H9 (cell line): Measurements from ENCODE around the gene CARD11. TPM values are rescaled to one million over a fixed set of nuclear protein-coding genes. Genes with fewer than 3 reads are reported as not detected.

Source experiments
- DNase-seq: peaks from one replicate; pipeline ENCODE4 v3.0.0-alpha.2; 2017
- H2AFZ ChIP-seq: one replicate; pipeline ENCODE4 v1.6.1; 2013; ENCODE audit warnings: mild to moderate bottlenecking, low read length, control low read depth, moderate library complexity
- H2AK5ac ChIP-seq: 2 replicates; pipeline ENCODE4 v1.6.1; 2013; ENCODE audit warnings: low read length, control low read depth, mixed read lengths; ENCODE audit not compliant: insufficient read length
- H2BK120ac ChIP-seq: one replicate; pipeline ENCODE4 v1.6.1; 2013; ENCODE audit warnings: low read depth, mild to moderate bottlenecking, low read length, control low read depth, inconsistent platforms; ENCODE audit not compliant: poor library complexity, severe bottlenecking
- H2BK12ac ChIP-seq: 2 replicates; pipeline ENCODE4 v1.6.1; 2013; ENCODE audit warnings: low read length, control low read depth, mixed read lengths, low read depth; ENCODE audit not compliant: insufficient read length
- H2BK15ac ChIP-seq: 2 replicates; pipeline ENCODE4 v1.6.1; 2013; ENCODE audit warnings: low read depth, low read length, control low read depth
- H2BK20ac ChIP-seq: one replicate; pipeline ENCODE4 v1.6.1; 2013; ENCODE audit warnings: low read depth, mild to moderate bottlenecking, low read length, control low read depth, inconsistent platforms; ENCODE audit not compliant: poor library complexity, severe bottlenecking
- H2BK5ac ChIP-seq: 2 replicates; pipeline ENCODE4 v1.6.1; 2013; ENCODE audit warnings: low read length, control low read depth, mixed read lengths; ENCODE audit not compliant: insufficient read length
- H3K14ac ChIP-seq: 2 replicates; pipeline ENCODE4 v1.6.1; 2013; ENCODE audit warnings: low read length, control low read depth; ENCODE audit not compliant: insufficient read depth
- H3K18ac ChIP-seq: 2 replicates; pipeline ENCODE4 v1.6.1; 2013; ENCODE audit warnings: low read depth, mild to moderate bottlenecking, mixed read lengths, low read length, control low read depth; ENCODE audit not compliant: insufficient read length
- H3K23ac ChIP-seq: 2 replicates; pipeline ENCODE4 v1.6.1; 2013; ENCODE audit warnings: low read length, control low read depth, mixed read lengths, low read depth; ENCODE audit not compliant: insufficient read length
- H3K23me2 ChIP-seq: 2 replicates; pipeline ENCODE4 v1.6.1; 2013; ENCODE audit warnings: low read depth, mild to moderate bottlenecking, mixed read lengths, low read length, control low read depth; ENCODE audit not compliant: insufficient read length, poor library complexity, severe bottlenecking
- H3K27ac ChIP-seq: 2 replicates; pipeline ENCODE4 v1.5.1; 2013; ENCODE audit warnings: low read length, control low read depth, mixed read lengths, low read depth; ENCODE audit not compliant: insufficient read length
- H3K27me3 ChIP-seq: 2 replicates; pipeline ENCODE4 v1.6.1; 2013; ENCODE audit warnings: low read length, control low read depth, inconsistent platforms; ENCODE audit not compliant: insufficient read depth
- H3K4ac ChIP-seq: 2 replicates; pipeline ENCODE4 v1.6.1; 2013; ENCODE audit warnings: low read depth, mild to moderate bottlenecking, control low read depth, inconsistent platforms, low read length, moderate library complexity
- H3K4me1 ChIP-seq: 2 replicates; pipeline ENCODE4 v1.6.1; 2013; ENCODE audit warnings: low read length, control low read depth, inconsistent platforms; ENCODE audit not compliant: insufficient read depth
- H3K4me2 ChIP-seq: 2 replicates; pipeline ENCODE4 v1.6.1; 2013; ENCODE audit warnings: low read length, control low read depth, mixed read lengths; ENCODE audit not compliant: insufficient read length, insufficient read depth
- H3K56ac ChIP-seq: 2 replicates; pipeline ENCODE4 v1.6.1; 2013; ENCODE audit warnings: low read depth, mild to moderate bottlenecking, mixed read lengths, low read length, control low read depth; ENCODE audit not compliant: insufficient read length
- H3K79me1 ChIP-seq: 2 replicates; pipeline ENCODE4 v1.6.1; 2013; ENCODE audit warnings: low read depth, mild to moderate bottlenecking, moderate library complexity, low read length, control low read depth, inconsistent platforms; ENCODE audit not compliant: insufficient read depth, poor library complexity, severe bottlenecking
- H3K79me2 ChIP-seq: 2 replicates; pipeline ENCODE4 v1.6.1; 2013; ENCODE audit warnings: low read length, control low read depth, inconsistent platforms; ENCODE audit not compliant: insufficient read depth
- H3K9ac ChIP-seq: 2 replicates; pipeline ENCODE4 v1.6.1; 2013; ENCODE audit warnings: low read length, control low read depth, mixed read lengths; ENCODE audit not compliant: insufficient read length; ENCODE audit errors: extremely low read depth
- H3K9me3 ChIP-seq: one replicate; pipeline ENCODE4 v1.6.1; 2013; ENCODE audit warnings: low read depth, low read length, inconsistent platforms; ENCODE audit not compliant: control insufficient read depth
- H3T11ph ChIP-seq: one replicate; pipeline ENCODE4 v1.6.1; 2013; ENCODE audit warnings: mild to moderate bottlenecking, low read length, control low read depth, inconsistent platforms
- H4K20me1 ChIP-seq: one replicate; pipeline ENCODE4 v1.6.1; 2013; ENCODE audit not compliant: control insufficient read depth, insufficient read length, insufficient read depth
- H4K5ac ChIP-seq: 2 replicates; pipeline ENCODE4 v1.6.1; 2013; ENCODE audit warnings: low read depth, mild to moderate bottlenecking, mixed read lengths, low read length, control low read depth; ENCODE audit not compliant: insufficient read length
- H4K8ac ChIP-seq: replicated peaks from 2 replicates; pipeline ENCODE4 v1.6.1; 2013; ENCODE audit warnings: low read length, control low read depth, mixed read lengths, low read depth; ENCODE audit not compliant: insufficient read length
- H4K91ac ChIP-seq: 2 replicates; pipeline ENCODE4 v1.6.1; 2013; ENCODE audit warnings: low read depth, mild to moderate bottlenecking, moderate library complexity, mixed read lengths, low read length, control low read depth; ENCODE audit not compliant: insufficient read length
- H3K27ac Mint-ChIP-seq, 3 experiments: 2 replicates in 2 of 3; 3 replicates in 1 of 3; pipeline ENCODE4 v1.8.0; 2020 to 2021; ENCODE audit warnings: mixed read lengths in 3 of 3, mild to moderate bottlenecking in 1 of 3, moderate library complexity in 1 of 3
- H3K27me3 Mint-ChIP-seq: 2 replicates; pipeline ENCODE4 v1.8.0; 2021; ENCODE audit warnings: low read depth, mild to moderate bottlenecking, moderate library complexity, mixed read lengths
- H3K36me3 Mint-ChIP-seq, 3 experiments: 2 replicates in 2 of 3; 3 replicates in 1 of 3; pipeline ENCODE4 v1.8.0; 2020 to 2021; ENCODE audit warnings: low read depth in 3 of 3, mixed read lengths in 3 of 3; ENCODE audit not compliant: insufficient read depth in 1 of 3
- H3K4me1 Mint-ChIP-seq, 2 experiments: 2 replicates each; pipeline ENCODE4 v1.8.0; 2020; ENCODE audit warnings: mixed read lengths in 2 of 2
- H3K4me3 Mint-ChIP-seq, 2 experiments: 2 replicates in 1 of 2; 3 replicates in 1 of 2; pipeline ENCODE4 v1.8.0; 2020 to 2021; ENCODE audit warnings: mild to moderate bottlenecking in 2 of 2, mixed read lengths in 2 of 2, moderate library complexity in 1 of 2
- H3K9me3 Mint-ChIP-seq, 2 experiments: 2 replicates in 1 of 2; 3 replicates in 1 of 2; pipeline ENCODE4 v1.8.0; 2020; ENCODE audit warnings: mild to moderate bottlenecking in 2 of 2, mixed read lengths in 2 of 2, moderate library complexity in 1 of 2
- CTCF ChIP-seq: fragments of 200-600 bp; sonication (generic); conservative IDR thresholded peaks from 3 replicates; pipeline ENCODE4 v1.8.0; 2021; ENCODE audit warnings: antibody characterized with exemption, mild to moderate bottlenecking
- WGBS: extraction: QIAGEN DNeasy Blood & Tissue Kit; methylation state at CpG from one replicate; pipeline ENCODE4 v1.1.7; 2013; ENCODE audit warnings: missing lambda C conversion rate, low lambda C conversion rate, mixed read lengths; ENCODE audit not compliant: insufficient read length; ENCODE audit errors: extremely low coverage; 5-methylcytosine and 5-hydroxymethylcytosine counted together
- total RNA-seq: library from RNA; stranded (reverse); gene quantifications from 2 replicates; pipeline ENCODE4 v1.2.1, GENCODE V29; 2021

CARD11 gene
- total RNA-seq, 1 experiment from 2014 or later = 20.0 TPM

GRCh38 chr7:2926896-2927405 is 116.7 kb downstream of the CARD11 start:
- WGBS = no CpG with 5 or more reads among the region's 8 CpGs
- Histone ChIP-seq H3K4ac (no peak overlapping the region), H2BK12ac (no peak overlapping the region), H2BK5ac (no peak overlapping the region), H3K56ac (no peak overlapping the region), H3K9me3 (no peaks in the 10 kb centered on the region), H3K23me2 (no peaks in the 10 kb centered on the region), H2BK120ac (no peak overlapping the region), H2AK5ac (no peak overlapping the region), H3K79me1 (no peaks in the 10 kb centered on the region), H3K4me2 (no peak overlapping the region), H2BK20ac (no peak overlapping the region), H3K79me2 (no peaks in the 10 kb centered on the region), H4K20me1 (no peaks in the 10 kb centered on the region), H3K18ac (no peak overlapping the region), H3K27ac (no peak overlapping the region), H2BK15ac (no peak overlapping the region), H4K5ac (no peak overlapping the region), H4K91ac (no peak overlapping the region), H3K9ac (no peak overlapping the region), H3K23ac (no peak overlapping the region), H2AFZ (no peak overlapping the region), H4K8ac (no peak overlapping the region), H3K14ac (no peak overlapping the region; the same call in 1 of the 2 replicates), H3K4me1 (no peaks in the 10 kb centered on the region), H3T11ph (no peak overlapping the region), H3K27me3 (no peaks in the 10 kb centered on the region)
- no peak for TF ChIP-seq CTCF
- Mint-ChIP-seq H3K4me3 (no peak overlapping the region), H3K27ac (peak overlapping the region; percentile 16 to 88 (median 42); a peak in 5 of 7 replicates), H3K27me3 (no peaks in the 10 kb centered on the region), H3K36me3 (peaks cover 0 to 7% (median 0%) of the 10 kb centered on the region in 3 experiments; a peak in 3 of 7 replicates), H3K9me3 (no peaks in the 10 kb centered on the region), H3K4me1 (peaks cover 0 to 1% of the 10 kb centered on the region in 2 experiments; a peak in 1 of 4 replicates)
- DNase-seq = peak; percentile 19
